CD4-positive, alpha-beta T cell treated with Interleukin-21 for 1 hour (primary cell): Measurements from ENCODE around the gene ATP5PF.
"Not testable (repeated sequence)": the region's sequence is repeated elsewhere in the genome, so short reads cannot be mapped to it uniquely, and the experiment has no call there.

Experiments
- DNase-seq: peaks from one replicate; pipeline ENCODE4 v3.0.0-alpha.2; 2020

Gene ATP5PF

DNA sequence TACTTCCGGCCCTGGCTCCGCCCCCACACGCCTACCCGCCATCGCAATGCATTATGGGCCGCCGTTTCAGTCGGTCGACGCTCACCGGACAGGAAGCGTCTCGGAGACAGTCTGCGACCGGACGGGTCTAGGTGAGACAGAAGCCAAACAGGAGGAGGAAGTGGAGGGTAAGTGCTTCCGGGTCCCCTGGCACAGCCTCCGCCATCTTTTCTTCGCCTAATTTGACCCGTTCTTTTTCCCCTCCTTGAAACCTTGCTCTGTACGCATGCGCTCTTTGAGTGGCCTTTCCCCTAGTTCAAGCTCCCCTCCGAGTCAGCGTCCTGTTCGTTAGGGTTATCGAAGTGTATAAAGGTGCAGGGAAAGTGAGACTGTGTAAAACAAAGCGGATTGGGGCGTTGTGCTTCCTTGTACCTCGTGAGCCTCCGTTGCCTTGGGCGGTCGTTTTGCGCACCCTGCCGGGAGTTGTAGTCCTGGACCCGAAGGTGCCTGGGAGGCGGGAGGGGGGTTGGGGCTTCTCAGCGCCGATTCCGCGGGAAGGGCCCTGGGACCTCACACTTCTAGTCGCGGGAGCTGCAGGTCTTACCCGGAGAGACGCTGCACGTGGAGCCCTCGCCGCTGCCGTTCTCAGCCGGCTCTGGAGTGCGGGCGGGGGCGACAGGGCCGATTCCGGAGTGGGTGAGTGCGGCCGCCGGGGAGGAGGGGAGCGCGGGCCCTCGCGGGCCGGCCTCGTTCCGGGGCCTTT lies at the start of gene ATP5PF, which contains the start of gene GABPA:
Gene ATP5PF (minus strand): TSS at position 1 of the 742 bp plus-strand sequence. CDS start 5,110 bp downstream, outside the sequence.
Gene GABPA (plus strand): TSS at position 69 of the 742 bp plus-strand sequence. CDS start 6,627 bp downstream, outside the sequence.
- peak; percentile 98 for DNase-seq

GRCh38 chr21:25778126-25778875 lies 43.6 kb upstream of the ATP5PF start:
- DNase-seq, result not testable (repeated sequence)

DNA sequence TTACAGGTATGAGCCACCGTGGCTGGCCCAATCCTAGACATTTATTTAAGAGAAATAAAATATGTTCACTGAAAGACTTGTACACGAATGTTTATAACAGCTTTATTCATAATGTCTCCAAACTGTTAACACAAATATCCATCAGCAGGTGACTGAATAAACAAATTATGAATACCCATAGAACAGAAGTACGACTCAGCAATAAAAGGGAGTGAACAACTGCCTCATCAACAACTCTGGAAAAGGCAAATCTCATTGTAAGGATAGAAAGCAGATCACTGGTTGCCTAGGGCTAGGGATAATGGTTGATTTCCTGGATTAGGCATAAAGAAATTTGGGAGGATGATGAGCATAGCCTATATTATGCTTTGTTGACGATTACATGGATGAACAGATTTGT lies 41.7 kb upstream of the ATP5PF start:
- DNase-seq, result no peak

- no peak for DNase-seq
These were observed 38.0 kb upstream of the ATP5PF start for GRCh38 chr21:25772686-25773085.

GRCh38 chr21:25767921-25768320 lies 33.2 kb upstream of the ATP5PF start:
- DNase-seq, result no peak

DNA sequence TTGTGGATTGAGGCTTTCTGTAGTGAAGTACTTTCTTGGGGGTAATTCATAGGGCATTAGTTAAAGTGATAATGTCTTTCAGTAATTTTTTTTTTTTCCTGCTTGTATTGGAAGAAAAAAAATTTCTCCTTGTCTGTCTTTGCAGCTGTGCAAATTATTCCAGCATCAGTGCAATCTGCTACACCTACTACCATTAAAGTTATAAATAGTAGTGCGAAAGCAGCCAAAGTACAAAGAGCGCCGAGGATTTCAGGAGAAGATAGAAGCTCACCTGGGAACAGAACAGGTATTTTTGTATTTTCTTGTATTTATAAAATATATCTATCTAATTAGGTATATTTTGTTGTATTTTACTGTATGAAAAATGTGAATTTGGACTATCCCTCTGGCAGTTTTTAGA lies 29.4 kb upstream of the ATP5PF start:
- DNase-seq, result no peak

- DNase-seq, result no peak
These were observed 26.0 kb upstream of the ATP5PF start for GRCh38 chr21:25760677-25761076.

GRCh38 chr21:25760061-25760460 lies 25.4 kb upstream of the ATP5PF start:
- DNase-seq, result no peak

GRCh38 chr21:25759573-25759972 lies 24.9 kb upstream of the ATP5PF start:
- DNase-seq, result no peak

DNA sequence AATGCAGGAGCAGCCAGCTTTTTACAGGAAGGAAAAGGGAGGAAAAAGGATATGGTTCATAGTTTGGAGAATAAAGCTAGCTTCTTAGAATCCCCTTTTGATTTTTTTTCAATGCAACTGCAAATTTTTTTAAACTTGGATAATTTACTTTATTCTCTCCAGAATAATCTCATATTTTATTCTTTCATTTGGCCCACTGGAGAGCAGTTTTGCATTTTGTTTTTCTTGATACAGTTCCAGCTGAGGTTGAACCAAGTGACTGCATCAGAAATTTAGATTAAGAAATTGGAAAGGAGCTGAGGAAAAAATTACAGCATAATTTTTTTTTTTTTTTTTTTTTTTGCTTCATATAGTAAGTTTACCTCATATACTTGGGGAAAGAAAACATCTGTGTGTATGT lies 22.8 kb upstream of the ATP5PF start:
- DNase-seq, result no peak

- no peak for DNase-seq
These were observed 21.7 kb upstream of the ATP5PF start for GRCh38 chr21:25756190-25756932.

DNA sequence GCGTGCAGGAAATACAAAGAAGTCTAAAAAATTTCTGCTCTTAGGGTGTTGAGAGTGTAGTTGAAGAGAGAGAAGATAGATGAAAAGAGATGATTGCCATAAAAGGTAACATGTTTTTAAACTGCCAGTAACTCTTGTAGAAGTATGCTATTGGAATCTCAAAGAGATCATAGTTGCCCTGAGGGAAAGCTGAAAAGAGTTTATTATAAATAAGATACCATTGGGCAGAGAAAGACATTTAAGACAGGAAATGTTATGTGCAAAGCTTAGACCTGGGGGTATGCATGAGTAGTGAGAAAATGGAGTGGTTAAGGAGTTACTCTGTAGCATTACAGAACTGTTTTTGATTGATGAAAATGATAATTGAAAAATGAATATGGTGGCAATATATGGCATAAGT lies 17.7 kb upstream of the ATP5PF start:
- DNase-seq, result no peak

- no peak for DNase-seq
These were observed 15.4 kb upstream of the ATP5PF start for GRCh38 chr21:25750085-25750484.

- no peak for DNase-seq
These were observed 10.2 kb upstream of the ATP5PF start for GRCh38 chr21:25744854-25745253.

- DNase-seq, result no peak
These were observed 8.2 kb upstream of the ATP5PF start for GRCh38 chr21:25742900-25743299.

DNA sequence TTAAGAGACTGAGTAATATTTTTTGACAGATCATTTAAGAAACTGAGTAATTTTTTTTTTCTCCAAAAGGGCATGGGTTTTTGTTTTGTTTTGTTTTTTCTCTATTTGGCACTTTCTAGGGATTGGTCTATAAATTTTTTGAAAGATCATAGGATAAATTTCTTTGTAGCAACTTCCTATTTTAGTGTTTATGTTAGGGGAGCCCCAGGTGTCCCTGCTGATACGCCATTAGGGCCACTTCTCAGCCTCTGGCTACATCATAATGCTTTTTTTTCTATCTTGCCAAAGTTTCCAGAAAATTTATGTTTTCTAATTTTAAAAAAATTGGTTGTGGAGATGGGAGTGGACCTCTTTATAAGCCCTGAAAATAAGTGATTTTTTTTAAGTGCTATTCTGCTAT lies 2.7 kb upstream of the ATP5PF start:
- no peak for DNase-seq

DNA sequence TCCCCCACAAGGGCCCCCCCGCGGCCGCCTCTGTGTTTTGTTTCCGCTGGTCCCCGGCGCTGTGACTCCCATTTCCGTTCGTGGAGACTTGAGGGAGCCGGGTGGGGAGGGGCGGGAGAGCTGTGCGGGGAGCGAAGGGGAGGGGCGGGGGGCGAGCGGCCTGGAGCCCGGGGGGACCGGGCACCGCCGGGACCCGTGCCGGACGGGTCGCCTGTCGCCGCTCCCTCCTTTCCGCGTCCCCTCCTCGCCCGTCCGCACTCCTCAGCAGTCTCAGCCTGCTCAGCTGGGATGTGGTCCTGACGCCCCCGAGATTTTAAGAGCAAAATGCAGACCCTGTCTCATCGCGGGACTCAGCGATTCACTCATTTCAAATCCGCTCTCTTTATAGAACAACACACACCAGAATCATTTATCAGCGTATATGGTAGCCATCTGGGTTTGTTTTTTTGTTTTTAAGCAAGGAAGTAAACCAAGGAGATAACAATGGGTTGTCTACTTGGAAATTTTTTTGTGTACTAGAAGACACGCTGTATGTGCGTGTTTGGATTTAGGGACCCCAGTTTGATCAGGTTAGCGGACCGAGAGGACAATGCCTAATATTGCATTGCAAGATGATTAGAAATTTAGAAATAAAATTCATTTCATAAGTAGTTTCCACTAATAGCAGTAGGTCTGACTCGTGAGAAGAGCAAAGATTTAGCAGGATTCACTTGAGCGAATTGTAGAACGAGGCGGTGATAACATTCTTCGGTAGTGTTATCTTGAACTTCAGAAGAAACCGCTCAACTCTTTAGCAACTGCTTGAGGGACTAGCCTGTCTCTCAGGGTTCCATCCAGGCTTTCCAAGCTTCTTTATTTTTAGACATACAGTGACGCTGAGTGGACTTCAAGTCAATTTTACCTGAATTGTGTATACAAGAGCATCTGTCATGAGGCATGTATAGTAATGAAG lies 1.2 kb upstream of the ATP5PF start:
- DNase-seq, result peak; percentile 77

GRCh38 chr21:25734654-25734903 lies 125 bp downstream of the ATP5PF start:
- DNase-seq, result no peak

DNA sequence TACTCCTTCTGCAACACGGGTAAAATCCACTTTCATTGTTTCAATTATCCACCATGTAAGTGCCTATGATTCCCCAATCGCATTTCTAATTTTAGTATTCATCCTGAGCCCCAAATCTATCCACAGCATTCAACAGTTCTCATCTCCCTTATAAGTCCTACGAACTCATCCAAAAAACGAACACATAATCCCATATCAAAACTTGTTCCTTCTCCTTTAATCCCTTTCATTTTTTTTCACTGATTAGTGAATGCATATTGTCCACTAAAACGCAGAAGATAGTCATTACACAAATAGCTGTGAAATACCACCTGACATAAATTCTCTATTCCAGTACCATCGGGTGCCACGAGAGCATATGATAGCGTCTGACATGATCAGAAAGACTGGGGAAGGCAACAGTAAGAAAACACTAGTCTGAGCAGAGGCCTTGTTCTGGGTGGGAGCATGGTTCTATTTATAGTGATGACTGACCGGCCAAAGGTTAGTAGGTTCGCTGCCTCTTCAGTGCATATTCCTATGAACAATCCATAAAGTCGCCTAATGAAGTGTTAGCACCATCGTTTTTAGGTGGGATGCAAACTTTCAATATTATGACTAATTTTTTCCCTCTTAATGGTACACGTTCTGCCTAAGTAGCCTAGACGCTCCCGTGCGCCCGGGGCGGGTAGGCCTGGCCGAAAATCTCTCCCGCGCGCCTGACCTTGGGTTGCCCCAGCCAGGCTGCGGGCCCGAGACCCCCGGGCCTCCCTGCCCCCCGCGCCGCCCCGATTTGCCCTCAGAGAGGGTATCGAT lies 648 bp downstream of the ATP5PF start:
- peak; percentile 23 for DNase-seq

GRCh38 chr21:25732091-25732760 lies 2.5 kb downstream of the ATP5PF start:
- no peak for DNase-seq

GRCh38 chr21:25722631-25723030 lies 12.1 kb downstream of the ATP5PF start:
- DNase-seq, result no peak
